SK-N-SH treated with all-trans-retinoic acid at 6 μM for 48 hours (cell line): ENCODE results near the gene EP400.

Source experiments
- ATAC-seq: fragments of 200-7000 bp; cut with Tn5 transposase; 3 replicates; pipeline ENCODE4 v1.9.1; 2020; ENCODE audit warnings: mild to moderate bottlenecking, moderate library complexity
- ARNTL ChIP-seq: fragments of 450-650 bp; formaldehyde crosslinking; IDR thresholded peaks from 2 replicates; pipeline ENCODE4 v1.5.0; 2020; ENCODE audit warnings: low read depth, mild to moderate bottlenecking, moderate library complexity, borderline replicate concordance
- BACH2 ChIP-seq: fragments of 250-450 bp; sonication (Bioruptor Pico); IDR thresholded peaks from 2 replicates; pipeline ENCODE4 v1.9.0; 2021; ENCODE audit warnings: mild to moderate bottlenecking, borderline replicate concordance
- ESRRG ChIP-seq: fragments of 250-450 bp; sonication (Bioruptor Pico); IDR thresholded peaks from 2 replicates; pipeline ENCODE4 v1.6.1; 2021; ENCODE audit warnings: mild to moderate bottlenecking
- ISL1 ChIP-seq: fragments of 250-450 bp; sonication (Bioruptor Pico); IDR thresholded peaks from 2 replicates; pipeline ENCODE4 v2.1.2; 2022; ENCODE audit warnings: mild to moderate bottlenecking, moderate library complexity
- OSR1 ChIP-seq: fragments of 250-450 bp; sonication (Bioruptor Pico); IDR thresholded peaks from 2 replicates; pipeline ENCODE4 v1.8.0; 2022; ENCODE audit warnings: moderate library complexity, mild to moderate bottlenecking, inconsistent platforms
- POU6F1 ChIP-seq: fragments of 250-450 bp; sonication (Bioruptor Pico); IDR thresholded peaks from 2 replicates; pipeline ENCODE4 v1.8.0; 2021; ENCODE audit warnings: low read depth, mild to moderate bottlenecking, moderate library complexity, borderline replicate concordance
- PPARA ChIP-seq: fragments of 250-450 bp; sonication (Bioruptor Pico); IDR thresholded peaks from 2 replicates; pipeline ENCODE4 v1.5.0; 2020; ENCODE audit warnings: mild to moderate bottlenecking, borderline replicate concordance
- RARB ChIP-seq: fragments of 250-450 bp; sonication (Bioruptor Pico); IDR thresholded peaks from 2 replicates; pipeline ENCODE4 v1.8.0; 2021; ENCODE audit warnings: mild to moderate bottlenecking, moderate library complexity
- SNAI2 ChIP-seq: fragments of 250-450 bp; sonication (Bioruptor Pico); IDR thresholded peaks from 2 replicates; pipeline ENCODE4 v1.5.0; 2020; ENCODE audit warnings: mild to moderate bottlenecking, moderate library complexity
- TCF4 ChIP-seq: fragments of 250-450 bp; sonication (Bioruptor Pico); IDR thresholded peaks from 2 replicates; pipeline ENCODE4 v1.8.0; 2021; ENCODE audit warnings: mild to moderate bottlenecking, moderate library complexity, borderline replicate concordance
- TOX ChIP-seq: fragments of 250-450 bp; sonication (Bioruptor Pico); IDR thresholded peaks from 2 replicates; pipeline ENCODE4 v1.8.0; 2021; ENCODE audit warnings: mild to moderate bottlenecking, moderate library complexity, borderline replicate concordance
- TSHZ2 ChIP-seq: fragments of 250-450 bp; sonication (Bioruptor Pico); IDR thresholded peaks from 2 replicates; pipeline ENCODE4 v1.5.0; 2020; ENCODE audit warnings: mild to moderate bottlenecking, moderate library complexity
- ZC3H10 ChIP-seq: fragments of 250-450 bp; sonication (Bioruptor Pico); IDR thresholded peaks from 2 replicates; pipeline ENCODE4 v1.5.1; 2021; ENCODE audit warnings: mild to moderate bottlenecking, moderate library complexity
- ZFP3 ChIP-seq: fragments of 250-450 bp; sonication (Bioruptor Pico); IDR thresholded peaks from 2 replicates; pipeline ENCODE4 v1.5.0; 2020; ENCODE audit warnings: mild to moderate bottlenecking, moderate library complexity
- ZFP30 ChIP-seq: fragments of 450-650 bp; formaldehyde crosslinking; IDR thresholded peaks from 2 replicates; pipeline ENCODE4 v1.5.0; 2022; ENCODE audit warnings: mild to moderate bottlenecking, moderate library complexity
- ZNF565 ChIP-seq: fragments of 450-650 bp; formaldehyde crosslinking; conservative IDR thresholded peaks from 2 replicates; pipeline ENCODE4 v1.5.0; 2020; ENCODE audit warnings: low read depth, mild to moderate bottlenecking, moderate library complexity
- ZNF70 ChIP-seq: fragments of 450-650 bp; formaldehyde crosslinking; IDR thresholded peaks from 2 replicates; pipeline ENCODE4 v1.5.0; 2020; ENCODE audit warnings: mild to moderate bottlenecking, moderate library complexity
- TF ChIP-seq, protein P1 (sequence below): fragments of 250-450 bp; sonication (Bioruptor Pico); IDR thresholded peaks from 2 replicates; pipeline ENCODE4 v1.8.0; 2020; ENCODE audit warnings: mild to moderate bottlenecking, moderate library complexity, borderline replicate concordance
- TF ChIP-seq, protein P2 (sequence below): fragments of 250-450 bp; sonication (Bioruptor Pico); IDR thresholded peaks from 2 replicates; pipeline ENCODE4 v1.5.1; 2020; ENCODE audit warnings: low read depth, mild to moderate bottlenecking, moderate library complexity
- TF ChIP-seq, protein P3 (sequence below): fragments of 250-450 bp; sonication (Bioruptor Pico); IDR thresholded peaks from 2 replicates; pipeline ENCODE4 v1.5.1; 2021; ENCODE audit warnings: mild to moderate bottlenecking, moderate library complexity

EP400 gene

GRCh38 chr12:131900397-131900796 is 49.3 kb upstream of the EP400 start:
- TF ChIP-seq PPARA (CRISPR knock-in tag), result no peak
- TF ChIP-seq, protein P1, sequence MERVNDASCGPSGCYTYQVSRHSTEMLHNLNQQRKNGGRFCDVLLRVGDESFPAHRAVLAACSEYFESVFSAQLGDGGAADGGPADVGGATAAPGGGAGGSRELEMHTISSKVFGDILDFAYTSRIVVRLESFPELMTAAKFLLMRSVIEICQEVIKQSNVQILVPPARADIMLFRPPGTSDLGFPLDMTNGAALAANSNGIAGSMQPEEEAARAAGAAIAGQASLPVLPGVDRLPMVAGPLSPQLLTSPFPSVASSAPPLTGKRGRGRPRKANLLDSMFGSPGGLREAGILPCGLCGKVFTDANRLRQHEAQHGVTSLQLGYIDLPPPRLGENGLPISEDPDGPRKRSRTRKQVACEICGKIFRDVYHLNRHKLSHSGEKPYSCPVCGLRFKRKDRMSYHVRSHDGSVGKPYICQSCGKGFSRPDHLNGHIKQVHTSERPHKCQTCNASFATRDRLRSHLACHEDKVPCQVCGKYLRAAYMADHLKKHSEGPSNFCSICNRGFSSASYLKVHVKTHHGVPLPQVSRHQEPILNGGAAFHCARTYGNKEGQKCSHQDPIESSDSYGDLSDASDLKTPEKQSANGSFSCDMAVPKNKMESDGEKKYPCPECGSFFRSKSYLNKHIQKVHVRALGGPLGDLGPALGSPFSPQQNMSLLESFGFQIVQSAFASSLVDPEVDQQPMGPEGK, result no peak
- TF ChIP-seq TSHZ2 (CRISPR knock-in tag), result no peak
- no peak for TF ChIP-seq ESRRG (CRISPR knock-in tag)
- TF ChIP-seq POU6F1 (CRISPR knock-in tag), result no peak
- TF ChIP-seq, protein P2, sequence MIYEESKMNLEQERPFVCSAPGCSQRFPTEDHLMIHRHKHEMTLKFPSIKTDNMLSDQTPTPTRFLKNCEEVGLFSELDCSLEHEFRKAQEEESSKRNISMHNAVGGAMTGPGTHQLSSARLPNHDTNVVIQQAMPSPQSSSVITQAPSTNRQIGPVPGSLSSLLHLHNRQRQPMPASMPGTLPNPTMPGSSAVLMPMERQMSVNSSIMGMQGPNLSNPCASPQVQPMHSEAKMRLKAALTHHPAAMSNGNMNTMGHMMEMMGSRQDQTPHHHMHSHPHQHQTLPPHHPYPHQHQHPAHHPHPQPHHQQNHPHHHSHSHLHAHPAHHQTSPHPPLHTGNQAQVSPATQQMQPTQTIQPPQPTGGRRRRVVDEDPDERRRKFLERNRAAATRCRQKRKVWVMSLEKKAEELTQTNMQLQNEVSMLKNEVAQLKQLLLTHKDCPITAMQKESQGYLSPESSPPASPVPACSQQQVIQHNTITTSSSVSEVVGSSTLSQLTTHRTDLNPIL (CRISPR knock-in tag), result no peak
- no peak for TF ChIP-seq ZFP3 (CRISPR knock-in tag)
- no peak for TF ChIP-seq ARNTL (CRISPR knock-in tag)
- TF ChIP-seq BACH2, result no peak
- TF ChIP-seq, all 23 proteins: peak for 0
- ATAC-seq, result no peak

GRCh38 chr12:131901431-131902331 is 48.1 kb upstream of the EP400 start:
- TF ChIP-seq ZNF70 (CRISPR knock-in tag) (no peak), RARB (CRISPR knock-in tag) (no peak), ZNF565 (CRISPR knock-in tag) (no peak), SNAI2 (CRISPR knock-in tag) (no peak), TCF4 (CRISPR knock-in tag) (no peak), ZC3H10 (no peak), ARNTL (CRISPR knock-in tag) (no peak), ISL1 (CRISPR knock-in tag) (no peak), BACH2 (no peak), ZFP30 (CRISPR knock-in tag) (no peak), POU6F1 (CRISPR knock-in tag) (no peak), PPARA (CRISPR knock-in tag) (no peak), TOX (CRISPR knock-in tag) (no peak), OSR1 (no peak)
- TF ChIP-seq, protein P2 (CRISPR knock-in tag), result no peak
- TF ChIP-seq, protein P3, sequence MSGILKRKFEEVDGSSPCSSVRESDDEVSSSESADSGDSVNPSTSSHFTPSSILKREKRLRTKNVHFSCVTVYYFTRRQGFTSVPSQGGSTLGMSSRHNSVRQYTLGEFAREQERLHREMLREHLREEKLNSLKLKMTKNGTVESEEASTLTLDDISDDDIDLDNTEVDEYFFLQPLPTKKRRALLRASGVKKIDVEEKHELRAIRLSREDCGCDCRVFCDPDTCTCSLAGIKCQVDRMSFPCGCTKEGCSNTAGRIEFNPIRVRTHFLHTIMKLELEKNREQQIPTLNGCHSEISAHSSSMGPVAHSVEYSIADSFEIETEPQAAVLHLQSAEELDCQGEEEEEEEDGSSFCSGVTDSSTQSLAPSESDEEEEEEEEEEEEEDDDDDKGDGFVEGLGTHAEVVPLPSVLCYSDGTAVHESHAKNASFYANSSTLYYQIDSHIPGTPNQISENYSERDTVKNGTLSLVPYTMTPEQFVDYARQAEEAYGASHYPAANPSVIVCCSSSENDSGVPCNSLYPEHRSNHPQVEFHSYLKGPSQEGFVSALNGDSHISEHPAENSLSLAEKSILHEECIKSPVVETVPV, result no peak
- ATAC-seq, result no peak
